ENCODE measurements around the gene ACP1. TPM values are rescaled to one million over a fixed set of nuclear protein-coding genes. Genes with fewer than 3 reads are reported as not detected.

The ACP1 gene
- total and polyA plus RNA-seq, 9 donors = 90.6 to 103 (median 96.6) TPM

DNA sequence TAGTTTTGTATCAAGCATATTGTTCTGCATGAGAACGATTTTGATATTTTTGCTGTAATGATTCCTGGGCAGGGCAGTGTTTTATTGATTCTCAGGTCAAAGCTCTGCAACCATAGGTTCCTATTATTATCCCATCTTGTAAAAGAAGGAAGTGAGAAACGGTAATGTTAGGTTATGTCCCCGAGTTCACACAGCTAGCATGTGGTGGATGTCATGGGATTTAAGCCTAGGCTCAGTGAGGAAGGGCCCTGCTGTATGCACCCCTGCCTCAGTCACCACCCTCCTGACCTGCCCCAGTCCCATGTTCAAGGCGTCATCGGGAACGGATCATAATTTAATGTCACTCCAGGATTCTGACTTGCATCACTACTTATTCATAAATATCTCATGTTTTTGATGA, 10.7 kb downstream of the ACP1 start:
- no peak overlapping the region for H3K4me3 ChIP-seq (ENCODE audit: low read length)
- no peak overlapping the region for H3K27ac ChIP-seq (ENCODE audit: low read length)
- H3K9me3 ChIP-seq (replicated peaks; ENCODE audit: control insufficient read depth, low read depth, low read length) = no peaks in the 10 kb centered on the region
- H3K4me1 ChIP-seq (ENCODE audit: control insufficient read depth, insufficient read depth, low read length) = no peaks in the 10 kb centered on the region
- H3K36me3 ChIP-seq (ENCODE audit: control insufficient read depth, insufficient read depth, low read length) = peaks cover 39% of the 10 kb centered on the region
- no peaks in the 10 kb centered on the region for H3K27me3 ChIP-seq (ENCODE audit: control insufficient read depth, insufficient read depth, low read length)
- no CpG with 5 or more reads among the region's 6 CpGs for WGBS (ENCODE audit: insufficient coverage)
- DNase-seq = peak; percentile 26

GRCh38 chr2:278312-278926, 13.7 kb downstream of the ACP1 start:
- Histone ChIP-seq H3K27ac (ENCODE audit: low read length) (no peak overlapping the region), H3K9me3 (replicated peaks; ENCODE audit: control insufficient read depth, low read depth, low read length) (no peaks in the 10 kb centered on the region), H3K4me3 (ENCODE audit: low read length) (no peak overlapping the region), H3K4me1 (ENCODE audit: control insufficient read depth, insufficient read depth, low read length) (no peaks in the 10 kb centered on the region), H3K27me3 (ENCODE audit: control insufficient read depth, insufficient read depth, low read length) (no peaks in the 10 kb centered on the region), H3K36me3 (ENCODE audit: control insufficient read depth, insufficient read depth, low read length) (peaks cover 53% of the 10 kb centered on the region)
- WGBS (ENCODE audit: insufficient coverage) = 100% methylated on average over 1 of the region's 2 CpGs
- DNase-seq = no peak

DNA sequence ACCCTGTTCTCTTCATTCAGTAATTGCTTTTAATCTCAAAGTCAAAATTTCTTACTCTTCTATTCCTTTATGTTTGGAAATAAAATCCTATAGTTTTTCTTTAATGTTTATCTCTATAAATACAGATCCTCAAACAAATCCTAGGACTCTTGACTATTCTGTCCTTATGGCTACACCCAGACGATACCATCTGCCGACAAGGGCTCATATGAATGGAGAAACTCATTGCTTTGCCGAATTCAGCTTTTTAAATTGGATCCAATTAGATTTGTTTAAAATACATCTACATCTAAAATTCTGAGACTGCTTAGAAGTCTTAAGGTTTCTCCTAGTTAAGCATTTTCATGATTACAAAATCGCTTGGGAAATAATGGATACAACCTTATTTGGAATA, 14.2 kb downstream of the ACP1 start:
- peaks cover 52% of the 10 kb centered on the region for H3K36me3 ChIP-seq (ENCODE audit: control insufficient read depth, insufficient read depth, low read length)
- no peak overlapping the region for H3K27ac ChIP-seq (ENCODE audit: low read length)
- DNase-seq = no peak
- no peaks in the 10 kb centered on the region for H3K4me1 ChIP-seq (ENCODE audit: control insufficient read depth, insufficient read depth, low read length)
- H3K27me3 ChIP-seq (ENCODE audit: control insufficient read depth, insufficient read depth, low read length) = no peaks in the 10 kb centered on the region
- H3K4me3 ChIP-seq (ENCODE audit: low read length) = no peak overlapping the region
- H3K9me3 ChIP-seq (replicated peaks; ENCODE audit: control insufficient read depth, low read depth, low read length) = no peaks in the 10 kb centered on the region
- no CpG with 5 or more reads among the region's 4 CpGs for WGBS (ENCODE audit: insufficient coverage)

GRCh38 chr2:279366-279765, 14.6 kb downstream of the ACP1 start:
- peaks cover 55% of the 10 kb centered on the region for H3K36me3 ChIP-seq (ENCODE audit: control insufficient read depth, insufficient read depth, low read length)
- no peak for DNase-seq
- no peak overlapping the region for H3K4me3 ChIP-seq (ENCODE audit: low read length)
- no peak overlapping the region for H3K27ac ChIP-seq (ENCODE audit: low read length)
- WGBS (ENCODE audit: insufficient coverage) = no CpG with 5 or more reads among the region's 4 CpGs
- H3K4me1 ChIP-seq (ENCODE audit: control insufficient read depth, insufficient read depth, low read length) = no peaks in the 10 kb centered on the region
- H3K27me3 ChIP-seq (ENCODE audit: control insufficient read depth, insufficient read depth, low read length) = no peaks in the 10 kb centered on the region
- no peaks in the 10 kb centered on the region for H3K9me3 ChIP-seq (replicated peaks; ENCODE audit: control insufficient read depth, low read depth, low read length)

- peaks cover 53% of the 10 kb centered on the region for H3K36me3 ChIP-seq (ENCODE audit: control insufficient read depth, insufficient read depth, low read length)
- no CpG with 5 or more reads among the region's 4 CpGs for WGBS (ENCODE audit: insufficient coverage)
- H3K27ac ChIP-seq (ENCODE audit: low read length) = no peak overlapping the region
These were observed 15.4 kb downstream of the ACP1 start for GRCh38 chr2:279956-280649.

DNA sequence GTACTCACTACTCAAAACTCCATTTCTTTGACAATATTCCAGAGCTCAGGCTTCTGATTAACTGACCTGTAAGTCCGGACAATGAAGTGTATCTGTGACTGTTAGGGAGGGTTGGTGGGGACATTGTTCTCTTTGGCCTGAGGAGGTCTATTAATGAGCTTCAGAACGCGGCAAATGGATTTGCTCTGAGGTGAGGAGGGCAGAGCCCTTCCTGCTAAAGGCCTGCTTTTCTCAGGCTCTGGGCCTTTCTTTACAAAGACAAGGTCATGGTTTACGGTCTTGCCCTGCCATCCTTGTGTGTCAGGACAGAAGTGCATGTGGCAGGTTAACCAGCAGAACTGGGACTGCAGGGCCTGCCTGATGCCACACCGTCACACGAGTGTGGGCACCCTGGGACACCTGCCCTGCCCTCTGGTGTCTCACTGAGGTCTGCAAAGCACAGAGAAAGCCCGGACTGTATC, 15.9 kb downstream of the ACP1 start:
- H3K27ac ChIP-seq (ENCODE audit: low read length) = no peak overlapping the region
- H3K4me1 ChIP-seq (ENCODE audit: control insufficient read depth, insufficient read depth, low read length) = no peaks in the 10 kb centered on the region
- peaks cover 53% of the 10 kb centered on the region for H3K36me3 ChIP-seq (ENCODE audit: control insufficient read depth, insufficient read depth, low read length)
- H3K27me3 ChIP-seq (ENCODE audit: control insufficient read depth, insufficient read depth, low read length) = peaks cover 3% of the 10 kb centered on the region
- 79% methylated on average over 7 of the region's 7 CpGs for WGBS (ENCODE audit: insufficient coverage)
- no peaks in the 10 kb centered on the region for H3K9me3 ChIP-seq (replicated peaks; ENCODE audit: control insufficient read depth, low read depth, low read length)
- H3K4me3 ChIP-seq (ENCODE audit: low read length) = no peak overlapping the region
- no peak for DNase-seq

More at GRCh38 chr2:279956-280649, 15.4 kb downstream of the ACP1 start:
- H3K4me1 ChIP-seq (ENCODE audit: control insufficient read depth, insufficient read depth, low read length) = no peaks in the 10 kb centered on the region
- H3K27me3 ChIP-seq (ENCODE audit: control insufficient read depth, insufficient read depth, low read length) = peaks cover 3% of the 10 kb centered on the region
- no peak overlapping the region for H3K4me3 ChIP-seq (ENCODE audit: low read length)
- H3K9me3 ChIP-seq (replicated peaks; ENCODE audit: control insufficient read depth, low read depth, low read length) = no peaks in the 10 kb centered on the region
- no peak for DNase-seq

GRCh38 chr2:281381-281780, 16.6 kb downstream of the ACP1 start:
- no peak overlapping the region for H3K4me3 ChIP-seq (ENCODE audit: low read length)
- no peak overlapping the region for H3K27ac ChIP-seq (ENCODE audit: low read length)
- H3K4me1 ChIP-seq (ENCODE audit: control insufficient read depth, insufficient read depth, low read length) = no peaks in the 10 kb centered on the region
- peaks cover 48% of the 10 kb centered on the region for H3K36me3 ChIP-seq (ENCODE audit: control insufficient read depth, insufficient read depth, low read length)
- no peaks in the 10 kb centered on the region for H3K9me3 ChIP-seq (replicated peaks; ENCODE audit: control insufficient read depth, low read depth, low read length)
- 92% methylated on average over 6 of the region's 9 CpGs for WGBS (ENCODE audit: insufficient coverage)
- peaks cover 7% of the 10 kb centered on the region for H3K27me3 ChIP-seq (ENCODE audit: control insufficient read depth, insufficient read depth, low read length)
- no peak for DNase-seq

- Histone ChIP-seq H3K9me3 (replicated peaks; ENCODE audit: control insufficient read depth, low read depth, low read length) (no peaks in the 10 kb centered on the region), H3K4me3 (ENCODE audit: low read length) (no peak overlapping the region), H3K27ac (ENCODE audit: low read length) (no peak overlapping the region), H3K36me3 (ENCODE audit: control insufficient read depth, insufficient read depth, low read length) (peaks cover 41% of the 10 kb centered on the region), H3K4me1 (ENCODE audit: control insufficient read depth, insufficient read depth, low read length) (peaks cover 4% of the 10 kb centered on the region), H3K27me3 (ENCODE audit: control insufficient read depth, insufficient read depth, low read length) (peaks cover 15% of the 10 kb centered on the region)
- over 99% methylated on average over 9 of the region's 12 CpGs for WGBS (ENCODE audit: insufficient coverage)
- no peak for DNase-seq
These were observed 17.9 kb downstream of the ACP1 start for GRCh38 chr2:282371-283263.

GRCh38 chr2:283996-284794, 19.4 kb downstream of the ACP1 start:
- 89% methylated on average over 2 of the region's 4 CpGs for WGBS (ENCODE audit: insufficient coverage)
- H3K27ac ChIP-seq (ENCODE audit: low read length) = no peak overlapping the region
- peaks cover 8% of the 10 kb centered on the region for H3K4me1 ChIP-seq (ENCODE audit: control insufficient read depth, insufficient read depth, low read length)
- no peaks in the 10 kb centered on the region for H3K9me3 ChIP-seq (replicated peaks; ENCODE audit: control insufficient read depth, low read depth, low read length)
- no peak for DNase-seq
- peaks cover 35% of the 10 kb centered on the region for H3K36me3 ChIP-seq (ENCODE audit: control insufficient read depth, insufficient read depth, low read length)
- H3K27me3 ChIP-seq (ENCODE audit: control insufficient read depth, insufficient read depth, low read length) = peaks cover 21% of the 10 kb centered on the region
- no peak overlapping the region for H3K4me3 ChIP-seq (ENCODE audit: low read length)
